ENCODE results near the gene EPB42. TPM values are rescaled to one million over a fixed set of nuclear protein-coding genes. Genes with fewer than 3 reads are reported as not detected.
A peak's percentile ranks its signal among the peaks of the same experiment; 100 is the strongest.

EPB42 gene
- total RNA-seq, 1 experiment from 2014 or later: not detected

- intact Hi-C loops (cut with micrococcal nuclease; ENCODE audit: unreplicated experiment): no loop called here
- Histone ChIP-seq H3K36me3 (ENCODE audit: insufficient read depth, low read length, poor library complexity, severe bottlenecking) (peaks cover 9% of the 10 kb centered on the region), H3K9me3 (ENCODE audit: low read depth, low read length, poor library complexity, severe bottlenecking) (no peaks in the 10 kb centered on the region), H3K4me3 (ENCODE audit: low read depth, low read length, poor library complexity, severe bottlenecking) (no peak overlapping the region), H3K27me3 (replicated peaks; ENCODE audit: insufficient read depth, low read depth, low read length, poor library complexity) (no peaks in the 10 kb centered on the region), H3K4me1 (ENCODE audit: insufficient read depth, low read length, poor library complexity, severe bottlenecking) (no peaks in the 10 kb centered on the region), H3K27ac (ENCODE audit: low read depth, low read length, poor library complexity, severe bottlenecking) (no peak overlapping the region)
- no peak for TF ChIP-seq EZH2 (IDR thresholded peaks at IDR 0.05; ENCODE audit: borderline replicate concordance, low read depth, low read length, poor library complexity, severe bottlenecking)
- TF ChIP-seq CTCF (conservative IDR thresholded peaks at IDR 0.05; ENCODE audit: low read depth, low read length): no peak
- ChIA-PET CTCF (no interaction called here), POLR2A (ENCODE audit: low non-redundant PET) (no interaction called here)
- BruUV-seq (replicated peaks): no TSS peak
- no peak for DNase-seq (ENCODE audit: low spot score)
Measured at GRCh38 chr15:43196760-43197548, 23.9 kb downstream of the EPB42 start.

- CTCF ChIA-PET: no interaction called here
- Histone ChIP-seq H3K9me3 (ENCODE audit: low read depth, low read length, poor library complexity, severe bottlenecking) (no peaks in the 10 kb centered on the region), H3K4me1 (ENCODE audit: insufficient read depth, low read length, poor library complexity, severe bottlenecking) (no peaks in the 10 kb centered on the region), H3K27me3 (replicated peaks; ENCODE audit: insufficient read depth, low read depth, low read length, poor library complexity) (no peaks in the 10 kb centered on the region), H3K27ac (ENCODE audit: low read depth, low read length, poor library complexity, severe bottlenecking) (no peak overlapping the region), H3K36me3 (ENCODE audit: insufficient read depth, low read length, poor library complexity, severe bottlenecking) (peaks cover 10% of the 10 kb centered on the region), H3K4me3 (ENCODE audit: low read depth, low read length, poor library complexity, severe bottlenecking) (no peak overlapping the region)
- TSS peak; percentile 34 for BruUV-seq (replicated peaks)
- intact Hi-C loops (cut with micrococcal nuclease; ENCODE audit: unreplicated experiment): loop anchor here (5.0 kb wide), 1 partner anchor 88 kb away; no protein-coding TSS in a partner anchor
- POLR2A ChIA-PET (ENCODE audit: low non-redundant PET): no interaction called here
- no peak for DNase-seq (ENCODE audit: low spot score)
- TF ChIP-seq EZH2 (IDR thresholded peaks at IDR 0.05; ENCODE audit: borderline replicate concordance, low read depth, low read length, poor library complexity, severe bottlenecking): no peak
- no peak for TF ChIP-seq CTCF (conservative IDR thresholded peaks at IDR 0.05; ENCODE audit: low read depth, low read length)
Measured at GRCh38 chr15:43194795-43195194, 26.0 kb downstream of the EPB42 start.

- no peaks in the 10 kb centered on the region for H3K4me1 ChIP-seq (ENCODE audit: insufficient read depth, low read length, poor library complexity, severe bottlenecking)
- DNase-seq (ENCODE audit: low spot score): no peak
- H3K27me3 ChIP-seq (replicated peaks; ENCODE audit: insufficient read depth, low read depth, low read length, poor library complexity): no peaks in the 10 kb centered on the region
- no peak overlapping the region for H3K27ac ChIP-seq (ENCODE audit: low read depth, low read length, poor library complexity, severe bottlenecking)
- POLR2A ChIA-PET (ENCODE audit: low non-redundant PET): no interaction called here
- TF ChIP-seq EZH2 (IDR thresholded peaks at IDR 0.05; ENCODE audit: borderline replicate concordance, low read depth, low read length, poor library complexity, severe bottlenecking) (no peak), CTCF (conservative IDR thresholded peaks at IDR 0.05; ENCODE audit: low read depth, low read length) (no peak)
- no TSS peak for BruUV-seq (replicated peaks)
- peaks cover 10% of the 10 kb centered on the region for H3K36me3 ChIP-seq (ENCODE audit: insufficient read depth, low read length, poor library complexity, severe bottlenecking)
- H3K4me3 ChIP-seq (ENCODE audit: low read depth, low read length, poor library complexity, severe bottlenecking): no peak overlapping the region
- intact Hi-C loops (cut with micrococcal nuclease; ENCODE audit: unreplicated experiment): loop anchor here (5.0 kb wide), 1 partner anchor 89 kb away; no protein-coding TSS in a partner anchor
- H3K9me3 ChIP-seq (ENCODE audit: low read depth, low read length, poor library complexity, severe bottlenecking): no peaks in the 10 kb centered on the region
- CTCF ChIA-PET: no interaction called here
Measured at GRCh38 chr15:43193710-43194109, 27.1 kb downstream of the EPB42 start.
